Measurements from ENCODE around the gene ACD. TPM values are rescaled to one million over a fixed set of nuclear protein-coding genes. Genes with fewer than 3 reads are reported as not detected.
A peak's percentile ranks its signal among the peaks of the same experiment; 100 is the strongest.
"Not testable (repeated sequence)": the region's sequence is repeated elsewhere in the genome, so short reads cannot be mapped to it uniquely, and the experiment has no call there.

The ACD gene
- total RNA-seq, 1 donor from 2014 or later, result 31.6 TPM

GRCh38 chr16:67697422-67698185 lies 37.5 kb upstream of the ACD start:
- peaks cover 13% of the 10 kb centered on the region for H3K36me3 Mint-ChIP-seq
- no peak overlapping the region for H3K4me3 Mint-ChIP-seq
- no peak for TF ChIP-seq CTCF (conservative IDR thresholded peaks at IDR 0.05)

GRCh38 chr16:67694611-67695010 lies 34.6 kb upstream of the ACD start:
- Mint-ChIP-seq H3K4me3 (no peak overlapping the region), H3K27ac (peak overlapping the region; percentile 50), H3K4me1 (ENCODE audit: unreplicated experiment) (no peaks in the 10 kb centered on the region), H3K27me3 (no peaks in the 10 kb centered on the region), H3K9me3 (no peaks in the 10 kb centered on the region), H3K36me3 (peaks cover 17% of the 10 kb centered on the region)
- TF ChIP-seq CTCF (conservative IDR thresholded peaks at IDR 0.05), result no peak
- DNase-seq (ENCODE audit: extremely low spot score, unreplicated experiment), result no peak

More at GRCh38 chr16:67697422-67698185, 37.5 kb upstream of the ACD start:
- no peak for DNase-seq (ENCODE audit: extremely low spot score, unreplicated experiment)
- H3K27ac Mint-ChIP-seq, result peak overlapping the region; percentile 91
- no peaks in the 10 kb centered on the region for H3K9me3 Mint-ChIP-seq
- H3K27me3 Mint-ChIP-seq, result no peaks in the 10 kb centered on the region
- no peaks in the 10 kb centered on the region for H3K4me1 Mint-ChIP-seq (ENCODE audit: unreplicated experiment)

- H3K27ac Mint-ChIP-seq; H3K4me3 Mint-ChIP-seq; DNase-seq (ENCODE audit: extremely low spot score, unreplicated experiment); H3K4me1 Mint-ChIP-seq (ENCODE audit: unreplicated experiment); H3K27me3 Mint-ChIP-seq; H3K9me3 Mint-ChIP-seq: not testable (repeated sequence)
- H3K36me3 Mint-ChIP-seq, result peaks cover 15% of the 10 kb centered on the region
Observed at GRCh38 chr16:67693517-67694285, 33.6 kb upstream of the ACD start.

GRCh38 chr16:67685388-67686112 lies 25.5 kb upstream of the ACD start:
- Mint-ChIP-seq H3K27ac (no peak overlapping the region), H3K27me3 (no peaks in the 10 kb centered on the region), H3K4me3 (no peak overlapping the region), H3K9me3 (no peaks in the 10 kb centered on the region), H3K36me3 (peaks cover 11% of the 10 kb centered on the region), H3K4me1 (ENCODE audit: unreplicated experiment) (no peaks in the 10 kb centered on the region)
- DNase-seq (ENCODE audit: extremely low spot score, unreplicated experiment), result no peak
- TF ChIP-seq CTCF (conservative IDR thresholded peaks at IDR 0.05), result no peak

GRCh38 chr16:67683767-67684166 lies 23.7 kb upstream of the ACD start:
- TF ChIP-seq CTCF (conservative IDR thresholded peaks at IDR 0.05), result no peak
- H3K4me3 Mint-ChIP-seq, result no peak overlapping the region
- H3K27me3 Mint-ChIP-seq, result no peaks in the 10 kb centered on the region
- DNase-seq (ENCODE audit: extremely low spot score, unreplicated experiment), result no peak
- H3K27ac Mint-ChIP-seq, result no peak overlapping the region
- peaks cover 7% of the 10 kb centered on the region for H3K36me3 Mint-ChIP-seq
- H3K9me3 Mint-ChIP-seq, result no peaks in the 10 kb centered on the region
- H3K4me1 Mint-ChIP-seq (ENCODE audit: unreplicated experiment), result no peaks in the 10 kb centered on the region
